GM12873 (cell line): ENCODE data around the gene CRYGN.

Experiments used
- TF ChIP-seq, protein P1 (sequence below): IDR thresholded peaks from 2 replicates; pipeline ENCODE4 v1.5.1; 2012; ENCODE audit warnings: low read depth, mild to moderate bottlenecking, moderate library complexity, low read length, control low read depth; ENCODE audit not compliant: insufficient read depth; ENCODE audit errors: missing control alignments

Gene CRYGN

DNA sequence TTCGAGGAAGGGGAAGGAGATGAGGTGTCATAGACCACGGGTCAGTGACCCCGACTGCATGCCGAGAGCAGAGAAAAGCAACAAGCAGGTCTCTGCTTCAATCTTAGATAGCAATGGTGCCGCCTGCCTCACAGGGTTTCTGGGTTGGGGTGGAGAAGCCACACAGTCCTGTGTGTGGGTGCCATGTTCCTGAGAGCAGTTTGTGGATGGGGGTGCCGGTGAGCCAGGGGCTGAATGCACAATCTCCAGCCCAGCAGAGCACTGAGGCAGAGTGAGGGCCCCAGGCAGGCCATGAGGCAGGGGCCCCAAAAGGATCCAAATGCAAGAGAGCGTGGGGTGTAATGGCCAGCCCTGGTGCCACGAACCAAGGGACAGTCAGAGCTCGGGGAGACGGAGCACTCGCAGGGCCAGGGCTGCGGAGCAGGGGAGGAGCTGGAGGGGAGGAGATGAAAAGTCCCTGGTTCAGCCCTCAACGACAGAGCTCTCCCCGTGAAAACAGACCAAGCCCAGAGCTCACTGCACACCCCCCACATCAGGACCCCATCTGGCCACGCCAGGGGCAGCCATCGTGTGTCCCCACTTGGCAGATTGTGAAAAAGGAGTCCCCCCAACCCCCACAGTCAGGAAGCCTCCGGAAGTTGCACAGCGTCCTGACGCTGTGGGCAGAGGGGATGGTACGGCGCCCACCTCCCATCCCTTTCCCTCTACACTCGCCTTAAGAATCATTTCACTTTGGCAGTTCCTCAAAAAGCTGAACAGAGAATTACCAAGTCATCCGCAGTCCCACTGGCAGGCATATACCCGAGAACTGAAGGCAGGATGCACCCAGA is 50.0 kb downstream of the CRYGN start:
- TF ChIP-seq, protein P1, sequence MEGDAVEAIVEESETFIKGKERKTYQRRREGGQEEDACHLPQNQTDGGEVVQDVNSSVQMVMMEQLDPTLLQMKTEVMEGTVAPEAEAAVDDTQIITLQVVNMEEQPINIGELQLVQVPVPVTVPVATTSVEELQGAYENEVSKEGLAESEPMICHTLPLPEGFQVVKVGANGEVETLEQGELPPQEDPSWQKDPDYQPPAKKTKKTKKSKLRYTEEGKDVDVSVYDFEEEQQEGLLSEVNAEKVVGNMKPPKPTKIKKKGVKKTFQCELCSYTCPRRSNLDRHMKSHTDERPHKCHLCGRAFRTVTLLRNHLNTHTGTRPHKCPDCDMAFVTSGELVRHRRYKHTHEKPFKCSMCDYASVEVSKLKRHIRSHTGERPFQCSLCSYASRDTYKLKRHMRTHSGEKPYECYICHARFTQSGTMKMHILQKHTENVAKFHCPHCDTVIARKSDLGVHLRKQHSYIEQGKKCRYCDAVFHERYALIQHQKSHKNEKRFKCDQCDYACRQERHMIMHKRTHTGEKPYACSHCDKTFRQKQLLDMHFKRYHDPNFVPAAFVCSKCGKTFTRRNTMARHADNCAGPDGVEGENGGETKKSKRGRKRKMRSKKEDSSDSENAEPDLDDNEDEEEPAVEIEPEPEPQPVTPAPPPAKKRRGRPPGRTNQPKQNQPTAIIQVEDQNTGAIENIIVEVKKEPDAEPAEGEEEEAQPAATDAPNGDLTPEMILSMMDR: no peak

DNA sequence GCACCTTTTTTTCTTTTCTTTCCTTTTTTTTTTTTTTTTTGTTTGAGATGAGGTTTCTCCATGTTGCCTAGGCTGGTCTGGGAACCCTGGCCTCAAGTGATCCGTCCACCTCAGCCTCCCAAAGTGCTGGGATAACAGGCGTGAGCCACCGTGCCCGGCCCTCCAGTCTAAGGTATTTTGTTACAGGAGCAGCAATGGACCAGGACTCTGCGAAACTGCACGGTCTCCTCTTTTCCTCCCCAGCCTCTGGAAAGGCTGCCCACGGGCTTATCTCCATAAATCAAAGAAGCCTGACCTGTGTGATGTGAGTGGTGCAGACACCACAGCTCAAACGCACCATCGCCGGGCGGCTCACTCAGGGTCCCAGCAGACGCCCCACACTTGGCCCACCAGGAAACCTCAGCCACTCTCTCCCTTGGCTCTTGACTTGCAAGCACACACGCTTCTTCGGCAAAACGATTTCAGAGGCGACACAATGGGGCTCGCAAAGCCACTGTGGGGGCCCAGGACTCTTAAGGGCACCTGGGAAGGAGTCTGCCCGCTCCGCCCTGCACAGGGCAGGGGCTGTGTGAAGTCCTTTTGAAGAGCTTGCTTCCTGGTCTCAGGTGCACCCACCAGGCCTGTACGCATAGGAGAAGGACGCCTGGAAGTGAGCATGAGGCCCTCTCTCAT is 50.7 kb downstream of the CRYGN start:
- TF ChIP-seq, protein P1: no peak

DNA sequence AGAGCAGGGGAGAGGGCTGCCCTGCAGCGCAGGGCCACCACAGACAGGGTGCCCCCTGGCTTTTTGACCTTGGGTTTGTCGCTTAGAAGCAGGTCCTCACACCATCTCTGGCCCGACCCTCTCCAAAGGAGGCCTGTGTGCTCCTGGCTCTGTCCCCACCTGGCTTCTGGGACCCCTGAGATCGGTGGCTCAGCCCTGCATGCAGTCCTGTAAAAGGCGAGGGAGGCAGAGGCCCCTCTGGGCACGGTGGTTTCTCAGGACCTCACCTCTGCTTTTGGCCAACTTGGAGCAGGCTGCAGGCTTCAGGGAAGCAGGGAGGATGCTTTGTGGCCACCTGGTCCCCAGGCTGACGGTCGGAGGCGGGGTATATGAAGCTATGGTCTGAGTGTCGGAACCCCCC is 51.5 kb downstream of the CRYGN start:
- TF ChIP-seq, protein P1: no peak

DNA sequence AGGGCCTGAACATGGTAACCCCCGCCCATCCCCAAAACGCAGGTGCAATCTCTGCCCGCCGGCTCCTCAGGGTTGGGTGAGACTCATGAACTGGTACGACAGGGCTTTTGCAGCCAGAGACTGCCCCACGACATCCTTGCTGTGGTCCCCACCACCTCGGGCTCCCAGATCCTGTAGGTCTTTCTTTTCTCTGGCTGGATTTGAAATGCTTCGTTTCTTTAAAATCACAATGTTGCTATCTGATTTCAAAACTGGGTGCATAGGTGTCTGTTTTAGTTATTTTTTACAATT is 52.0 kb downstream of the CRYGN start:
- TF ChIP-seq, protein P1: no peak

DNA sequence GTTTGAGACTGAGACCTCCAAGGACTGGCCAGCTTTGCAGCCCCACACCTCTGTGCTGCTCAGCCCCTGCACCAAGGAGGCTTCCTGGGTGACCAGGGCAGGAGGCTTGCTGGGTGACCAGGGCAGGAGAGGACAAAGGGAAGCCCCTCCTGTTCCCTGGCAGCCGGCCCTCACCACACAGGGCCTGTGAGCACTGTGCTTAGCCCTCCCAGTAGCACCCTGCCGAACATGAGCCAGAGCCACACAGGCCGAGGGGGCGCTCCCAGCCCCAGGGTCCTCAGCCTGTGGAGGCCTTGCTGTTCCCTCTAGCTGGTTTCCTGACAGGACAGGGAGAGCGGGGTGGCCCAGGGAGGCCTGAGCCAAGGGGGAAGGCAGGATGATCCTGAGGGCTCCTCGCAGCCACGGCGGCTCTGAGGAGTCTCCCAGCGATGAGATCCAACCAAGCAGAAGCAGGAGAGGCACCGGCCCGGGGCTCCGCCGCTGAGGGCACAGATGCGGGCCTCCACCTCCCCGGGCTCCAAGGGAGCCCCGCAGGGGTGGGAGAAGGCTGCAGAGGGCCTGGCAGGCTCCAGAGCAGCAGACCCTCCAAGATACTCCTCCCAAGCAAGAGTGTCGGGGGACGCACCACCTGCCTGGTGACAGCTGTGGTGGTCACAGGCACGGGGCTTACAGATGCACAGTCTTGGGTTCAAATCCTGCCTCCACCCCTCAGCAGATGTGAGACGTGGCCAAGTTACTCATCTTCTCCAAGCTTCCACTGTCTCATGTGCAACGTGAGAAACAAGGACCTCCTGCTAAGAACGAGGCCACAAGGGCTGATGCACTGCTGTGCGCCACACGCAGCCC is 52.6 kb downstream of the CRYGN start:
- TF ChIP-seq, protein P1: no peak

DNA sequence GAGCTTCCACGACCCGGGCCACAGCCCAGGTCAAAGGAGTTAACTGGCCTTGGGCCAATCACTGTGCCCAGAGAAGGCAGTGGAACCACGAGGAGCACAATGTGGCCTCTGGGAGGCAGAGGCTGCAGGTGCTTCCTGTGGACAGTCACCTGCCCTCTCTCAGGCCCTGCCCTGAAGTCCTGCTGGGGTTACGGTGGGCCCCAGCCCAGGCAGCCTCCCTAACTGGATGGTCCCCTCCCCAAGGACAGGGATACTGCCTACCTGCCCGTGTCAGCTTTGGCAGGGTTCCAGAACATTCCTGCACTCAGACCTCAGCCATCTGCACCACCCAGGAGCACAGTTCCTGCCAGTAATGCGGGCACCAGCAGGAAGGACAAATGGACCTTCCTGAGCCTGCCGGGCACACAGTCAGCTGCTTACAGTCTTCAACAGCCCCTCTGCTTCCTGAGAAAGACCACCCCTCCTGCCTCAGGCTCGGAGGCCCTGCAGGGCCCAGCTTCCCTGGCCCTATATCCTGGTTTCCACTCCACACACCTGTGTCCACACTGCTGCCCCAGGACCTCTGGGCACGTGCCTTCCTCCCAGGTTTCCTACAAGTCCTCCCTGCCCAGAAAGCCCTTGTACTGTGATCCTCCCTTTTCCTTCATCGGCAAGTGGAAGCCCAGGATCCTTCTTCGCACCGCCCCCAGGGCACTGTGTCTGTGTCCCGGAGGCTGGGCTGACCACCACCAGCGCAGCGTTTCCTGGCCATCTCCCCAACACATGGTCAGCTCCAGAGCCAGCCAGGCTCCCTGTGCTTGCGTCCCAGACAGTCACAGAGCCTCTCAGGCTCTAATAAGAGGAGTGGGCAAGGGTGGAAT is 53.4 kb downstream of the CRYGN start:
- TF ChIP-seq, protein P1: no peak
